NCI-H1694 treated with DMSO at 0.1 percent for 48 hours (cell line): ENCODE measurements around the gene VEGFC.

Experiments used
- DNase-seq: peaks from one replicate; lab custom pipeline; 2025; lab: John Stamatoyannopoulos, UW

The VEGFC gene

GRCh38 chr4:176792326-176793059 is at the start of gene VEGFC:
VEGFC (minus strand) TSS chr4:176792922; CDS start chr4:176792311, 611 bp downstream.
- no peak for DNase-seq

- no peak for DNase-seq
Measured at GRCh38 chr4:176841711-176842112, 49.0 kb upstream of the VEGFC start.

GRCh38 chr4:176840166-176840565 is 47.4 kb upstream of the VEGFC start:
- no peak for DNase-seq

- no peak for DNase-seq
Measured at GRCh38 chr4:176839656-176840055, 46.9 kb upstream of the VEGFC start.

- no peak for DNase-seq
Measured at GRCh38 chr4:176838601-176839433, 46.1 kb upstream of the VEGFC start.

GRCh38 chr4:176837169-176837895 is 44.6 kb upstream of the VEGFC start:
- DNase-seq: no peak

GRCh38 chr4:176834531-176834930 is 41.8 kb upstream of the VEGFC start:
- DNase-seq: no peak

- no peak for DNase-seq
Measured at GRCh38 chr4:176833400-176834175, 40.9 kb upstream of the VEGFC start.

- no peak for DNase-seq
Measured at GRCh38 chr4:176830971-176831370, 38.2 kb upstream of the VEGFC start.

GRCh38 chr4:176825586-176825985 is 32.9 kb upstream of the VEGFC start:
- no peak for DNase-seq

- DNase-seq: no peak
Measured at GRCh38 chr4:176824645-176825366, 32.1 kb upstream of the VEGFC start.

GRCh38 chr4:176818531-176818930 is 25.8 kb upstream of the VEGFC start:
- DNase-seq: no peak

- DNase-seq: no peak
Measured at GRCh38 chr4:176817204-176817603, 24.5 kb upstream of the VEGFC start.

GRCh38 chr4:176814770-176815169 is 22.0 kb upstream of the VEGFC start:
- DNase-seq: no peak

- no peak for DNase-seq
Measured at GRCh38 chr4:176810481-176811249, 17.9 kb upstream of the VEGFC start.

- DNase-seq: no peak
Measured at GRCh38 chr4:176806778-176807375, 14.2 kb upstream of the VEGFC start.

- DNase-seq: no peak
Measured at GRCh38 chr4:176805155-176805554, 12.4 kb upstream of the VEGFC start.

- DNase-seq: no peak
Measured at GRCh38 chr4:176800891-176801534, 8.3 kb upstream of the VEGFC start.

GRCh38 chr4:176799653-176800052 is 6.9 kb upstream of the VEGFC start:
- DNase-seq: no peak
